H1 (cell line): ENCODE data around the gene SERPINF2. TPM values are rescaled to one million over a fixed set of nuclear protein-coding genes. Genes with fewer than 3 reads are reported as not detected.

ENCODE experiments used
- CTCF ChIA-PET: fragments of 300-600 bp; sonication (Branson Sonifier 250); formaldehyde crosslinking; loops from one replicate; lab custom pipeline; 2021; ENCODE audit not compliant: partially characterized antibody; lab: Charles Lee
- POLR2A ChIA-PET: fragments of 300-600 bp; sonication (Branson Sonifier 250); formaldehyde crosslinking; loops from one replicate; lab custom pipeline; 2021; ENCODE audit warnings: inconsistent platforms; ENCODE audit not compliant: partially characterized antibody; lab: Charles Lee
- DNase-seq, 2 experiments: peaks; one replicate each; pipeline versions ENCODE4 v3.0.0 to v3.0.0-alpha.2; 2010 to 2022; ENCODE audit warnings: low spot score in 2 of 2, low read depth in 1 of 2, mixed read lengths in 1 of 2
- FAIRE-seq: peaks from 2 replicates; lab custom pipeline; 2011; peaks lifted over from hg19 to GRCh38; lab: Jason Lieb, UNC
- H2AFZ ChIP-seq: 2 replicates; pipeline ENCODE4 v1.8.1; 2012; ENCODE audit warnings: low read length, inconsistent platforms
- H2AK5ac ChIP-seq: 2 replicates; pipeline ENCODE4 v1.6.1; 2013; ENCODE audit warnings: low read depth, low read length
- H2BK120ac ChIP-seq: replicated peaks from 2 replicates; pipeline ENCODE3; 2013; ENCODE audit warnings: low read depth, low read length, inconsistent platforms
- H2BK12ac ChIP-seq: 2 replicates; pipeline ENCODE4 v1.6.1; 2013; ENCODE audit warnings: low read depth, low read length
- H2BK15ac ChIP-seq: 2 replicates; pipeline ENCODE4 v1.6.1; 2013; ENCODE audit warnings: low read length
- H2BK20ac ChIP-seq: 2 replicates; pipeline ENCODE4 v1.6.1; 2013; ENCODE audit warnings: low read length
- H2BK5ac ChIP-seq: 2 replicates; pipeline ENCODE4 v1.6.1; 2013; ENCODE audit warnings: low read depth, low read length
- H3K14ac ChIP-seq: 2 replicates; pipeline ENCODE4 v1.6.1; 2013; ENCODE audit warnings: inconsistent platforms; ENCODE audit not compliant: insufficient read length
- H3K18ac ChIP-seq: 2 replicates; pipeline ENCODE4 v1.6.1; 2013; ENCODE audit warnings: low read length; ENCODE audit errors: extremely low read depth
- H3K23ac ChIP-seq: 2 replicates; pipeline ENCODE4 v1.6.1; 2013; ENCODE audit warnings: inconsistent platforms; ENCODE audit not compliant: insufficient read length
- H3K23me2 ChIP-seq: 2 replicates; pipeline ENCODE4 v1.6.1; 2013; ENCODE audit warnings: low read depth, low read length
- H3K27ac ChIP-seq: 2 replicates; pipeline ENCODE4 v1.6.1; 2011; ENCODE audit warnings: low read depth, low read length, inconsistent platforms
- H3K27me3 ChIP-seq, 4 experiments: replicated peaks in 1 of 4; 1 replicate in 1 of 4; 2 replicates in 3 of 4; pipeline versions ENCODE4 v1.6.1 to v1.8.1; 2011 to 2013; ENCODE audit warnings: low read length in 3 of 4, mild to moderate bottlenecking in 3 of 4, inconsistent platforms in 2 of 4, mixed read lengths in 2 of 4, moderate library complexity in 1 of 4; ENCODE audit not compliant: control insufficient read depth in 3 of 4, insufficient read depth in 3 of 4; ENCODE audit errors: extremely low read depth in 1 of 4
- H3K36me3 ChIP-seq, 4 experiments: 2 replicates each; pipeline versions ENCODE4 v1.6.1 to v1.8.1; 2011 to 2013; ENCODE audit warnings: mild to moderate bottlenecking in 4 of 4, low read length in 3 of 4, moderate library complexity in 2 of 4, control low read depth in 1 of 4, inconsistent platforms in 1 of 4; ENCODE audit not compliant: insufficient read depth in 4 of 4, control insufficient read depth in 2 of 4
- H3K4ac ChIP-seq: replicated peaks from 2 replicates; pipeline ENCODE3; 2013; ENCODE audit warnings: low read length, low read depth, mixed read lengths, inconsistent platforms; ENCODE audit not compliant: insufficient read length
- H3K4me1 ChIP-seq, 4 experiments: replicated peaks in 1 of 4; 1 replicate in 1 of 4; 2 replicates in 3 of 4; pipeline versions ENCODE4 v1.6.1 to v1.8.1; 2011 to 2013; ENCODE audit warnings: low read length in 3 of 4, inconsistent platforms in 2 of 4, mixed read lengths in 1 of 4; ENCODE audit not compliant: insufficient read depth in 4 of 4, control insufficient read depth in 3 of 4
- H3K4me2 ChIP-seq, 2 experiments: 2 replicates each; pipeline versions ENCODE4 v1.6.1 to v1.8.1; 2011 to 2013; ENCODE audit warnings: low read depth in 2 of 2, low read length in 2 of 2, control low read depth in 1 of 2, inconsistent platforms in 1 of 2, mild to moderate bottlenecking in 1 of 2; ENCODE audit not compliant: insufficient read depth in 1 of 2
- H3K4me3 ChIP-seq, 4 experiments: fragments of 200-600, 300-600 bp in 1 of 4; sonication (generic), shearing (Covaris generic), sonication (Bioruptor Twin) in 1 of 4; 2 replicates each; pipeline versions ENCODE4 v1.5.1 to v1.8.1; 2011 to 2016; ENCODE audit warnings: low read length in 4 of 4, low read depth in 3 of 4, control low read depth in 2 of 4, inconsistent platforms in 2 of 4, mild to moderate bottlenecking in 2 of 4, mixed read lengths in 1 of 4, moderate library complexity in 1 of 4; ENCODE audit not compliant: insufficient read depth in 2 of 4; ENCODE audit errors: extremely low read depth in 1 of 4
- H3K56ac ChIP-seq: replicated peaks from 2 replicates; pipeline ENCODE3; 2013; ENCODE audit warnings: low read depth, mild to moderate bottlenecking, mixed read lengths, low read length, inconsistent platforms; ENCODE audit not compliant: insufficient read length
- H3K79me1 ChIP-seq: 2 replicates; pipeline ENCODE4 v1.6.1; 2013; ENCODE audit warnings: low read depth, low read length, control low read depth
- H3K79me2 ChIP-seq, 2 experiments: 2 replicates each; pipeline versions ENCODE4 v1.6.1 to v1.8.1; 2012 to 2013; ENCODE audit warnings: low read length in 2 of 2, mild to moderate bottlenecking in 2 of 2, inconsistent platforms in 1 of 2; ENCODE audit not compliant: insufficient read depth in 2 of 2, control insufficient read depth in 1 of 2
- H3K9ac ChIP-seq, 4 experiments: replicated peaks in 1 of 4; 1 replicate in 1 of 4; 2 replicates in 3 of 4; pipeline versions ENCODE4 v1.6.1 to v1.8.1; 2011 to 2013; ENCODE audit warnings: low read depth in 3 of 4, low read length in 3 of 4, control low read depth in 2 of 4, mild to moderate bottlenecking in 2 of 4, moderate library complexity in 2 of 4, inconsistent platforms in 1 of 4; ENCODE audit errors: extremely low read depth in 1 of 4
- H3K9me3 ChIP-seq, 2 experiments: 2 replicates each; pipeline versions ENCODE4 v1.6.1 to v1.8.1; 2012 to 2013; ENCODE audit warnings: mild to moderate bottlenecking in 2 of 2, moderate library complexity in 2 of 2, control low read depth in 1 of 2, inconsistent platforms in 1 of 2, low read depth in 1 of 2, low read length in 1 of 2, mixed read lengths in 1 of 2; ENCODE audit not compliant: insufficient read depth in 2 of 2
- H4K20me1 ChIP-seq, 2 experiments: replicated peaks in 1 of 2; 2 replicates each; pipeline versions ENCODE3 to v1.8.1; 2011 to 2013; ENCODE audit warnings: inconsistent platforms in 2 of 2, low read length in 2 of 2, mild to moderate bottlenecking in 1 of 2; ENCODE audit not compliant: insufficient read depth in 2 of 2, control insufficient read depth in 1 of 2
- H4K5ac ChIP-seq: 2 replicates; pipeline ENCODE4 v1.6.1; 2013; ENCODE audit warnings: low read length, low read depth, mixed read lengths, inconsistent platforms; ENCODE audit not compliant: insufficient read length
- H4K8ac ChIP-seq: 2 replicates; pipeline ENCODE4 v1.8.0; 2013; ENCODE audit warnings: mild to moderate bottlenecking, moderate library complexity, low read length, inconsistent platforms; ENCODE audit not compliant: insufficient read depth; ENCODE audit errors: extremely low read depth
- H4K91ac ChIP-seq: replicated peaks from 2 replicates; pipeline ENCODE3; 2013; ENCODE audit warnings: low read length, mixed read lengths, inconsistent platforms; ENCODE audit not compliant: insufficient read length
- BCL11A ChIP-seq, 2 experiments: IDR thresholded peaks; one replicate each; pipeline ENCODE4 v1.6.1; 2011; ENCODE audit warnings: low read depth in 2 of 2, low read length in 2 of 2, mild to moderate bottlenecking in 2 of 2
- CHD1 ChIP-seq: IDR thresholded peaks from 2 replicates; pipeline ENCODE4 v1.6.1; 2012; ENCODE audit warnings: low read depth, low read length, improper control_type of control experiment
- EGR1 ChIP-seq: IDR thresholded peaks from 2 replicates; pipeline ENCODE4 v1.6.1; 2011; ENCODE audit warnings: low read depth, low read length, borderline replicate concordance
- EP300 ChIP-seq, 2 experiments: IDR thresholded peaks; 1 replicate in 1 of 2; 2 replicates in 1 of 2; pipeline ENCODE4 v1.6.1; 2011 to 2012; ENCODE audit warnings: low read depth in 2 of 2, low read length in 2 of 2, mild to moderate bottlenecking in 2 of 2, borderline replicate concordance in 1 of 2, inconsistent platforms in 1 of 2, moderate library complexity in 1 of 2
- EZH2 ChIP-seq: fragments of 200-600 bp; sonication (generic); IDR thresholded peaks from 2 replicates; pipeline ENCODE4 v1.7.1; 2012; ENCODE audit warnings: low read depth, mild to moderate bottlenecking, moderate library complexity, low read length, inconsistent platforms; ENCODE audit not compliant: severe bottlenecking
- HDAC2 ChIP-seq, 2 experiments: fragments of 300-600 bp in 1 of 2; sonication (generic) in 1 of 2; IDR thresholded peaks; 2 replicates each; pipeline ENCODE4 v1.6.1; 2011 to 2012; ENCODE audit warnings: low read depth in 2 of 2, low read length in 2 of 2, mild to moderate bottlenecking in 2 of 2, moderate library complexity in 2 of 2, borderline replicate concordance in 1 of 2, inconsistent platforms in 1 of 2
- JUN ChIP-seq: IDR thresholded peaks from 2 replicates; pipeline ENCODE4 v1.6.1; 2011; ENCODE audit warnings: low read depth, mild to moderate bottlenecking, improper control_type of control experiment, low read length
- KDM4A ChIP-seq: IDR thresholded peaks from one replicate; pipeline ENCODE4 v1.7.1; 2012; ENCODE audit warnings: low read depth, mild to moderate bottlenecking, moderate library complexity, low read length, inconsistent platforms; ENCODE audit not compliant: severe bottlenecking
- MAFK ChIP-seq: IDR thresholded peaks from 2 replicates; pipeline ENCODE4 v1.6.1; 2012; ENCODE audit warnings: low read depth, mild to moderate bottlenecking, improper control_type of control experiment, low read length
- MAX ChIP-seq: IDR thresholded peaks from 2 replicates; pipeline ENCODE4 v1.6.1; 2012; ENCODE audit warnings: inconsistent platforms
- RXRA ChIP-seq: IDR thresholded peaks from 2 replicates; pipeline ENCODE4 v1.6.1; 2011; ENCODE audit warnings: low read depth, mild to moderate bottlenecking, low read length, moderate library complexity; ENCODE audit not compliant: insufficient read depth
- SAP30 ChIP-seq: fragments of 300-600 bp; sonication (generic); IDR thresholded peaks from 2 replicates; pipeline ENCODE4 v1.7.1; 2012; ENCODE audit warnings: low read length, moderate library complexity, mild to moderate bottlenecking, inconsistent platforms; ENCODE audit not compliant: insufficient read depth, insufficient replicate concordance
- ZNF274 ChIP-seq: IDR thresholded peaks from 2 replicates; pipeline ENCODE4 v1.7.0; 2012; ENCODE audit warnings: low read length, borderline replicate concordance; ENCODE audit errors: extremely low read depth
- WGBS, 2 experiments: shearing (Covaris generic) in 1 of 2; methylation state at CpG; one replicate each; pipeline versions ENCODE4 v1.1.6 to v1.1.7; 2013 to 2015; ENCODE audit warnings: low lambda C conversion rate in 2 of 2, mixed read lengths in 2 of 2, inconsistent platforms in 1 of 2, low coverage in 1 of 2, missing lambda C conversion rate in 1 of 2; ENCODE audit not compliant: insufficient replicate concordance in 2 of 2, insufficient coverage in 1 of 2, insufficient read length in 1 of 2; ENCODE audit errors: extremely low coverage in 1 of 2, missing lambda C conversion rate in 1 of 2; 5-methylcytosine and 5-hydroxymethylcytosine counted together
- polyA plus RNA-seq, 7 experiments: library from polyadenylated mRNA; depleted of rRNA in 3 of 7; stranded (reverse) in 5 of 7; unstranded in 2 of 7; fragments of >200 nt in 5 of 7; fragments of 200-250 nt in 2 of 7; gene quantifications; 1 replicate in 5 of 7; 2 replicates in 1 of 7; 4 replicates in 1 of 7; pipeline versions ENCODE4 v1.2.1 to v1.2.3, GENCODE V29; 2011 to 2013; ENCODE audit warnings: missing spikeins in 2 of 7, mixed read lengths in 2 of 7
- total RNA-seq: library from RNA; stranded (reverse); fragmentation: NEBNext Ultra II Directional; extraction: Animal tissue kit (Norgen Biotek cat#: 25700); gene quantifications from 2 replicates; pipeline ENCODE4 v1.2.1, GENCODE V29; 2021

The SERPINF2 gene
- total and polyA plus RNA-seq, 2 of the 8 experiments (the other 6 are each of a cell fraction or from before 2014, with no cell fraction given): 1.8 to 3.2 TPM

- Histone ChIP-seq H2BK5ac (no peak overlapping the region), H4K91ac (no peak overlapping the region), H4K8ac (no peak overlapping the region), H3K23me2 (no peaks in the 10 kb centered on the region), H2AFZ (no peak overlapping the region), H3K4me2 (no peak overlapping the region), H3K4me3 (no peak overlapping the region), H3K27ac (no peak overlapping the region), H3K79me1 (no peaks in the 10 kb centered on the region; the same call in 1 of the 2 replicates), H4K20me1 (no peaks in the 10 kb centered on the region), H2BK12ac (no peak overlapping the region), H3K9ac (no peak overlapping the region), H3K27me3 (no peaks in the 10 kb centered on the region), H2BK20ac (no peak overlapping the region), H2AK5ac (no peak overlapping the region), H3K9me3 (no peaks in the 10 kb centered on the region), H3K23ac (no peak overlapping the region), H2BK15ac (no peak overlapping the region), H2BK120ac (no peak overlapping the region), H3K18ac (no peak overlapping the region), H3K4ac (no peak overlapping the region), H3K14ac (no peak overlapping the region), H3K79me2 (no peaks in the 10 kb centered on the region), H4K5ac (no peak overlapping the region), H3K56ac (no peak overlapping the region), H3K4me1 (no peaks in the 10 kb centered on the region), H3K36me3 (peaks cover 0 to 28% (median 15%) of the 10 kb centered on the region in 4 experiments; a peak in 7 of 8 replicates)
- ChIA-PET CTCF (interaction anchor here (1.1 to 2.0 kb wide), 7 partner anchors 12 to 128 kb away, joined by 3 to 11 read pairs (median 4); no protein-coding TSS in a partner anchor), POLR2A (interaction anchor here (0.8 to 1.2 kb wide), 3 partner anchors 20 to 81 kb away, joined by 3 read pairs; no protein-coding TSS in a partner anchor)
- FAIRE-seq (no peak), DNase-seq (no peak)
- WGBS, 2 experiments: 77% methylated on average over 3 of the region's 3 CpGs; no CpG with 5 or more reads in 1 of the 2 experiments
- TF ChIP-seq SAP30 (no peak), HDAC2 (IDR thresholded peaks at IDR 0.05; ENCODE audit: borderline replicate concordance in 1 of 2, low read depth in 2 of 2, low read length in 2 of 2) (no peak), BCL11A (IDR thresholded peaks at IDR 0.05; ENCODE audit: low read depth in 2 of 2, low read length in 2 of 2) (no peak), EP300 (IDR thresholded peaks at IDR 0.05; ENCODE audit: borderline replicate concordance in 1 of 2, low read depth in 2 of 2, low read length in 2 of 2) (no peak), RXRA (no peak), KDM4A (no peak), MAX (no peak), EZH2 (no peak), ZNF274 (no peak), MAFK (no peak), EGR1 (no peak), JUN (no peak), CHD1 (no peak)
These were observed 54.7 kb downstream of the SERPINF2 start for GRCh38 chr17:1797323-1797722.
